IPS DF 4.7 (cell line): ENCODE measurements around the gene ETV4.

Experiments
- DNase-seq: peaks from one replicate; pipeline ENCODE4 v3.0.0-alpha.2; 2013; ENCODE audit warnings: low spot score; ENCODE audit errors: extremely low read depth

Gene ETV4

DNA sequence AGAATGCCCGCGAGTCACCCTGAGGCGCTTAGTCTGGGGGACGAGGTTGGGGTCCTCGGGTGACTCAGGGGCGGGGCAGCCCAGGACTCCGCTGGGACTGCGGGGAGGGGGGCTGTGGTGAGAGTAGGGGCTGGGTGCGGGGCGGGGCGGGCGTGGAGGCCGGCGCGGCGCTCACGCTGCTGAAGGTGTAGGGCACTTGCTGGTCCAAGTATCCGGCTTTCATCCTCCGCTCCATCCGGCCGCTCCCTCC, 832 bp downstream of the ETV4 start:
- no peak for DNase-seq

DNA sequence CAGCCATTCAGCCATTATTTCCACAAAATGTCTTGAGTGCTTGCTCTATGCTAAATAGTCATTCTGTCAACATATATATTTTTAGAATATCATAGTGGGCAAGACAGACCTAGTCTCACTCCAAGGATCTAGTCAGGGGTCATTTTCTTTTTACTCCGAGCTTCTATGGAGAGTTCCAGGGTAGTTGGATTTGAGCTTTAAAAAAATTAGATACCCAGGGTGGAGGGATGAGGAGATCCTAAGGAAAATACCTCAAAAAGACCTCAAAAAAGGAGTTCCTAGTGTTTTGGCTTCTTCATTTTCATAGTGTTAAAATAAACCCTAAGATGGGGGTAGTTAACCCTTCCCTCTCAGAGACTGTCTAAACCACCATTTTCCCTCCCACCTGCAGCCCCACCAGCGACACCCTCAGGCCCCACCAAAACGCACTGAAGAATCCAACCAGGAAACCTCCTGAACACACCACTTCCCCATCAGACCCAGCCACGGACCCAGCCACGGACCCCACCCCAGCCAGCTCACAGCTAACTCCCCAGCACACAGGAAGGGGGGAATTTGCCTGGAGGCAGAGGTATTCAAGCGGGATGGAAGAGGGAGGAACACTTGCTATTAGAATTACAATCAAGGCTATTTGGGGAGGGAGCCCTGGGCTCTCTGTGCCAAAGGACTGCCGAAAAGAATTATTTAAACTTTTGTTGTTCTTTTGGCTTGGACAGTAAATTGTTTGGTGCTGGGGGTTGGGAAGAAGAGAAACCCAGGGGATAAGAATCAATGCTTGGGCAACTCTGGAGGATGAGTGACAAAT, 2.2 kb downstream of the ETV4 start:
- no peak for DNase-seq

DNA sequence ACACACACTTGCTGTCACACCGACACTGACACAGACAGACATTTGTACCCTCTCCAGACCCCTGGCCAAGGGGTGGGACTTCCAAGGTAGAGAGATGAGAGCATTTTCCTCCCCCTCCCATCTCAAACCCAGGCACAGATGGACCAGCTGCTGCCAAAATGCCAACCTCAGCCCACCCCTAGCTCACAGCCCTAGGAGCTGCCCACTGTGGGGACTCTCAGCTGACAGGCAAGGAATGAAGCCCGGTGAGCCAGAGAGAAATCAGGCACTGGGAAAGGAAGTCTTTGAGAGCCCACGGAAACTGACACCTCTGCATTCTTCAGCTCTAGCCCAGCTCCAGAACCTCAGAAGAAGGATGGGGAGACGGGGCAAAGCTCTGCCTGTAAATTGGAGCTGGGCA, 2.8 kb downstream of the ETV4 start:
- no peak for DNase-seq

DNA sequence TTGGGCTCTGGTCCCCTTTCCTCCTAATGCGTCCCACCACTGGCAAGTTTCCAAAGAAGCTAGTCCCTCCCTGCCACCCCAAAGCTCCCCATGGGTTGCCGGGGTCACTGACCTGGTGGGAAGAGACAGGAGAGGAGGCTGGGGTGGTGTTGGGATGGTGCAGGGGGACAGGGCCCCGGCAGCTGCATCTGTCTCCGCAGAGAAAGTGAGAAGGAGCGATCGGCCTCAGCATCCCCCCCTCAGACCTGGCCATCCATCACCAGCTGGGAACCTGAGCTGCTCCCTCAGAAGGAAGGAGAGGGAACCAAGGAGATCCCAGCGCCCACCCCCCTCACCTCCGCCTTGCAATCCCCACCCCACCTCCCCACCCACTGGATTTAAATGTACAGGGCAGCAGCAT, 3.3 kb downstream of the ETV4 start:
- DNase-seq: no peak

DNA sequence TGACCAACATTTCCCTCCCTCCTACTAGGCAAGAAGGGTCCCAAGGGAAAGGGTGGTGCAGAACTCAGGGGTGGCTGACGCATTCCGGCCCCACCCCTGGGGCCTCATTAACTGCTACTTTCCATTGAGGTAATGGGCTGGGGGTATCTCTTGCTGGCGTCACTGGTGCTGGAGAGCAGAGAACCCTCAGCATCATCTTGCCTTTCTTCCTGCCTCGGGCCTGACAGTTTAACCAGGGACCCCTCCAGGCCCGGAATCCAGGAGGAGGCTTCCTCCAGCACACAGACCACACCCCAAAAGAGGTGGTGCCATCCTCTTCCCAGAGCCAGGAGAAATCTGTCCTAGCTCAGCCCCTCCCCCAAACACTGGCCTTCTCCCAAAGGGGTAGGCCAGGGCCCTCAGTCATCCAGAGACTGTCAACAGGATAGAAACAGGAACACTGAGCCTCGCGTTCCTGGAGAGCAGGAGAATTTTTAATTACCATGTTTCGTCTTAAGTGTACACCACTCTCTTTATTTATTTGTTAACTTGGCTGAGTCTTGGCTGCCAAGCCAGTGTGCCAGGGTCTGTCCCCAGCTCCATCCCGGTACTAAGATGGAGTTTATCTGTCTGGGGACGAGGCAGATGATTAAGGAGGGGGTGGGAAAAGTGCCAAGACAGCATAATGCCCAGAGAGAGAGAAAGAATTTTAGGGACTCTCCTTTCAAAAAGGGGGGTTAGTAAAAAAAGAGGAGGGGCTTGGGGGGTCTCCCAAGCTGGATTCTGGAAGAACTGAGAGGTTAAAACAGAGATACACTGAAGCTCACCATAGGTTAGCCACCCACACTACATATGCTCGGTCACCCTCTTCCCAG, 5.1 kb downstream of the ETV4 start:
- DNase-seq: no peak

DNA sequence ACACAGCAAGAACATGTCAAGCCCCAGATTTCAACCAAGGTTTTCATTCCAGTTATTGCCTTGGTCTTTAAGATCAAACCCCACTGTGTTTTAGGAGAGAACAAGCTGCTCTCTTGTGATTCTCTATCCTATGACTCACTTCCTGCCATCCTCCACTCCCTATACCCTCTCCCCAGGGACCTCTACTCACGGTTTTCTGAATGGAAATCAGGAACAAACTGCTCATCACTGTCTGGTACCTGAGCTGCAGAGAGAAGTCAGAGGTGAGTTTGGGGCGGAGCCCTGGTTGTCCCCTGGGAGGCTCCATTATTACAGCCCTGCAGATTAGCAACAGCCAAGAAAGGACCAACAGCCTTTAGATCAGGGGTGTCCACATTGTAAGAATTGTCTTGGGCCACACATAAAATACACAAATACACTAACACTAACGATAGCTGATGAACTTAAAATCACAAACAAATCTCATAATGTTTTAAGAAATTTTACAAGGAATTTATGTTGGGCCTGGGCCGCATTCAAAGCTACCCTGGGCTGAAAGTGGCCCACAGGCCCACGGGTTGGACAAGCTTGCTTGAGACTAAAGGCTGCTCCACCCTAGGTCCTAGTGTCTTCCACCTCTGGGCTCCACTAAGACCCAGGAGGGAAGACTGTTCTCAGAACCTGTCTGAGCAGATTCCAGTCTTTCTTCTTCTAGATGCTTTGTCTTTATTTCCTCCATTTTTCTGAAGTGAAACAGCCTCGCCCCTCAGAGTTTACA, 9.7 kb downstream of the ETV4 start:
- DNase-seq: no peak

DNA sequence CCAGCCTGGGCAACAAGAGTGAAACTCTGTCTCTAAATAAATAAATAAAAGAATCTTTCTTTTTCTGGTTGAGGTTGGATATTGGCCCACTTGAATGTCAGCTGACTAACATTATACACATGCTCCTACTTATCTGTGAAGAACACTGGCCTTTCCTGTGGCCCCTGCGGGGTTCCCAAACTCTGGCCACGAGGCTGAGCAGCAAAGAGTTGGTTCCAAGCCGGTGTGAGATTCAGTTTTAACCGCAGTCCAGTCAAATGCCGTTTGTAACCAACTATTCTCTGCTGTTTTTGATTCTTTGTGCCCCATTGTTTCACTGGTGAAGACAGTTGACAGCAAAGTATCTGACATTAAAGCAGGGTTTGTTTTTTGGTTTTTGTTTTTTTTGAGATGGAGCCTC, 11.2 kb downstream of the ETV4 start:
- DNase-seq: no peak

DNA sequence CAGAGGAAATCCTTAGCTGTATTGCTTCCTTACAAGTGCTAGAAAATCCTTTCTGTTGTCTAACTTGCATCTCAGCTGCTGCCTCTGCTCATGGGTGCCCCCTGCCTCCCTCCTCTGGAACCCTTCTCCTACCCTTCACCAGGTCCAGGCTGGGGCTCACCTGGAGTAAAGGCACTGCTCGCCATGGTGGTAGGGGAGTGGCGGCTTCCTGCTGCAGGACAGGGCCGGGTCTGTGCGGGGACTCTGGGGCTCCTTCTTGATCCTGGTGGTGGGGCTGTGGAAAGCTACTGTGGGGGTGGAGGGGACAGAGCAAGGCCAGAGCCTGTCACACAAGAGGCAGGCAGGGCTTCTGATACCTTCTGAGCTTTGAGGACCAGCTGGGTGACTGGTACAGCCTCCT, 12.4 kb downstream of the ETV4 start:
- no peak for DNase-seq

DNA sequence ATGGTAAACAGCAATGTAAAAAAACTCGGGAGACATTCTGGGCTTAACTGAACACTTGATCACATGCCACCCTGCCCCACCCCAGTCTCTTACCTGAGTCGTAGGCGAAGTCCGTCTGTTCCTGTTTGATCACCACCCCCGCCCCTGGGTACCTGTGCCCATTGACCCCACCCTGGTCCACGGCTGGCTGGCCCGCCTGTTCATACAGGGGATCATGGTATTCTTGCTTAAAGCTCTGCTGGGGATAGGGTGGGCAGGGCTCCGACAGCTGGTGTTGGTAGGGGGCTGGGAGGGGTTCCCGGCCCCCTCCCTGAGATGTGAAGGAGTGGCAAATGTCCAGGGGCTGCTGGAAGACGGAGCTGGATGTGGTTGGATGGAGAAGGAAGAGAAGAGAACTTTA, 13.6 kb downstream of the ETV4 start:
- no peak for DNase-seq

DNA sequence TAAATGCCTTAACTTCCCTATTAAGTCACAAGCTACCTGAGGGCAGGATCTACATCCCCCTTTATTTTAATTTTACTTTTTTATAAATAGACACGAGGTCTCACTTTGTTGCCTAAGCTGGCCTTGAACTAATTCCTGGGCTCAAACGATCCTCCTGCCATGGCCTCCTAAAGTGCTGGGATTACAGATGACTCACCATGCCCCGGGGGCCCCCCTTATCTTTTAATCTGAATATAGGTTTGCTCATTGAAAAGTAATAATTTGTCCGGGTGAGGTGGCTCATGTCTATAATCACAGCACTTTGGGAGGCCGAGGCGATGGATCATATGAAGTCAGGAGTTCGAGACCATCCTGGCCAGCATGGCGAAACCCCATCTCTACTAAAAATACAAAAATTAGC, 14.2 kb downstream of the ETV4 start:
- DNase-seq: no peak

DNA sequence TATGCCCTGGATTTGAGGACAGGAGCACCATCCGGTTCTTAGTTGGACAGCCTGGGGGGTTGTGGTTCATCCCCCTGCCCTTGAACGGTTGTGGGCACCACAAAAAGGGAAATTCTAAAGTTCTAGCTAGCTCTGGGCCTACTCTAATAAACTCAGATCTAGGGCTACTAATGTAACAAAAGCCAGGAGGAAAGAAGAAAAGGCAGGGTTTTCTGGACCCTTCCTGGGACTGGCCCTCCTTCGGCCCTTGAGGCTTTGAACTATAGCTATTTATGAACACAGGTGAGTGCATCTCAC, 15.1 kb downstream of the ETV4 start:
- DNase-seq: no peak

DNA sequence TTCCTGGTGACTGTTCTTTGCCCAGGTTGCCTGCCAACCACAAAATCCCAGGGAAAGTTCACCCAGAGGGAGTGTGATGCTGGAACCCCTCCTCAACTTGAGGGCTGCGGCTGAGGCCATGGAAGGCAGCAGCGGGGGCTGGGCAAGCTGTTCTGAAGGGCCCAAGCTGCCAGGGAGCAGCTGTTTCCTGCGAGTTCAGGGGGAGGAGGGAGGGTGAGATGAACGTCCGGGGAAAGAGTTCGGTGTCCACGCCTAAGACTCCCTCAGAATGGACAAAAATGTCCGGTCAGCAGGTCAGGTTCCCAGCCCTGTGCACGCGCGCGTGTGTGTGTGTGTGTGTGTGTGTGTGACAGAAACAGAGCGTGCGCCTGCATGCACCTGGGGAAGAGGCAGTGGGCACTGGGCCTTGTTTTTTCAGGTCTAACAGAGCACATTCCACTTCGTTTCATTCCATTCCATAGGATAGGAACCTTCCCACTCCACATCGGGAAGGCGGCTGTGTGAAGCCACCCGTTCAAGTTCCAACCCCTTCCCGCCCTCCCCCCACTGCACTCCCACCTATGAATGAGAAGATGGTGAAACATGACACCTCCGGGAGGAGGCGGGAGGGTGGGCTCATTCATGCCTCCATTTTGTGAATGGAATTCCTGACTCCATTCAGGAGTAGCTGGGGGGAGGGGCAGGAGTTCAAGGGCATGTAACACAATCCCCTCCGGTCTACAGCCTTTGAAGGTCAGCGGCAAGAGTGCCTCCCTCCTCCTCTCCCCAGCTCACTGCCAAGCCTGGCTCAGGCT, 15.7 kb downstream of the ETV4 start:
- DNase-seq: peak; percentile 99

DNA sequence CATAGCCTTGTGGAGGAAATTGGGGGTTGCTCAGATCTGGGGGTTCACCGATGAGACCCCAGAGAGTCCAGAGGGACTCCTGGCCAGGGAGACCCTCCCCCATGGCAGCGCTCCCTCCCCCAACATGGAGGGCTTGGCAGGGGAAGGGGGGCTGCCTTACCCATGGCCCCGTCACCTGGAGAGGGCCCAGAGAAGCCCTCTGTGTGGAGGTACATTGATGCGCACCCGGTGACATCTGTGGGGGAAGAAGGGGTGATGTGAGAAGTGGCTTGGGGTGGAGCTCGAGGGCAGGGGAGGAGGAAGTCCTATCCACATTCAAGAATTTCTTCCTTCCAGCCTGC, 16.2 kb downstream of the ETV4 start:
- DNase-seq: no peak

DNA sequence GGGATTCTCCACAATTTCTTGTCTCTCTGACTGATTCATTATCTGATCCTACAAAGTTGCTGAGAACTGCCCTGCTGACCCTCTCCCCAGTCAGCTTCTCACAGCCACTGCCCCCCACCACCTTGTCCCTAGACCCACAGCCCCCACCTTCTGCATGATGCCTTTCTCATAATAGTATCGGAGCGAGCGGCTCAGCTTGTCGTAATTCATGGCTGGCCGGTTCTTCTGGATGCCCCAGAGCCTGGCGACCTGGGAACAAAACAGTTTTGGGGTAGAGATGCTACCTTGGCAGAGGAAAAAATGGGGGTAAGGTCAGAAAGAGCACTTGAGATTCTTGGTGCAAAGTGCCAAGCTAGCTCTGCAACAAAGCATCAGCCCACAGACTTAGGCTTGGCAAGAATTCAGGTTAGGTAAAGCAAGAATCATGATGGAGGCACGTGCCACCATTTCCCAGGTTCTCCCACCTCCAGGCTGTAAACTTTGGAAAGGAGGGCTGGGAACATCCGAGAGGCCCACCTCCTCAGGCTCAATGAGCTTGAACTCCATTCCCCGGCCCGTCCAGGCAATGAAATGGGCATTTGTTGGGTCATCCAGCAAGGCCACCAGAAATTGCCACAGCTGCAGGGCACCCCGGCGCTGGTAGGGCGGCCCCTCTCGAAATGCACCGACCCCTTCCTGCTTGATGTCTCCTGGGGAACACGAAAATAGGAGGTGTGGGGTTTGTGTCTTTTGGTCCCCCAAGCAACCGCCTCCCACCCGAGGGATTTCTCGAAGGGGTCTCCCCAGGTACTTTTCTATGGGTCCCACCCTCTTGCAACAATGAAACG, 16.9 kb downstream of the ETV4 start:
- DNase-seq: no peak

DNA sequence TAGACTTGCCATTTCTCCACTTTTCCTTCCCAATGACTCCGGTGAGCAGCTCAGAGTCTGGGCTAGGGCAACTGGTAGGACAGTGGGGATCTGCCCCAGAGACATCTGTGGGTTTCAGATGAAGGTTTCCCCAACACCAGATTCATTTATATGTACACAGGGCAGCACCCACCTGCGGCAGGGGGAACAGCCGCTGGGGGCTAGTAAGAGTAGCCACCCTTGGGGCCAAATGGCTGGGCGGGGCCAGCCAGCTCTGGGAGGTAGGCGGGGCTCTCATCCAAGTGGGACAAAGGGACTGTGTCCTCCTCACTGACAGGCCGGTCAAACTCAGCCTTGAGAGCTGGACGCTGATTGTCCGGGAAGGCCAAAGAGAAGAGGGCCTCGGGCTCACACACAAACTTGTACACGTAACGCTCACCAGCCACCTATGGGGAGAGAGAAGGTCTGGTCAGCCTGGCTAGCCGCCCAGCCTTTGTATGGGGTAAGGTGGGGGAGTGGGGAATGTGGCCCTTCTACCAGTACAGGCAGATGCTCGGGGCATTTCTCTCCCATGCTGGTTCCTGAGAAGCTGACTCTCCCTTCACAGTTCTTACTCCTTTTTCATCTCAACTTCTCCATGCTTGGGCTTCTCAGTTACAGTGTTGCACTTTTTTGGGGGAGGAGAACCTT, 17.7 kb downstream of the ETV4 start:
- DNase-seq: no peak

DNA sequence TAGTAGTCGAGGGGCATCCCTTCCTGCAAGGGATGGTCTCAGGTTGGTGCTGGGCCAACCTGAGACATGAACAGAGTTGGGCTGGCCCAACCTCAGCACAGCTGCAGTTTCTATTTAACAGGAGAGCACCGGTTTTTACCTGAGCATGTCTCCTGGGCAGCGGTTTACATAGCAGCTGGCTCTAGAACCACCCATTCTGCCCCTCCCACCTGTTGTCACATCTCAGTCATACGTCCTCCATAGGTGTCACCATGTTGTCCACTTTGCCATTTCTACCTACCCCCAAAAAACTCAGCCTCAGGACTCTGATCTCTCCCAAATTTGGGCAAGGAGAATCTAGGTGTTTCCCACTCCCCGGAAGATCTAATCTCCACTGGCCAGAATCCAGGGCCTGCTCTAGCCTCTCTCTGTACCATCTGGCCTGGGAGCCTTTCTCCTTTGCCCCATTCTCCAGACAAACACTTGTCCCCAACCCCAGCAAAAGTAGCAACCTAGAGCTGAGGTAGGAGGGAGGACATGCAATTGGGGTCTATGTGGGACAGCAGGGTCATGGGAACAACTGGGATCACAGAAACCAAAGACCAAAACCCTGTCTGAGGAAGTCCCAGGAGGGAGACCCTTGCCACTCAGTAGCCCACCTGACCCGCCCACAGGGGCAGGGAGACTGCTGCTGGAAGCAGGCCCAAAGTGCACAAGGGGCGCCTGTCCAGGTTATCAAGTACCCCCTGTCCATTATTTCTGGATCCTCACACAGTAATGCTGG, 19.1 kb downstream of the ETV4 start:
- DNase-seq: no peak

DNA sequence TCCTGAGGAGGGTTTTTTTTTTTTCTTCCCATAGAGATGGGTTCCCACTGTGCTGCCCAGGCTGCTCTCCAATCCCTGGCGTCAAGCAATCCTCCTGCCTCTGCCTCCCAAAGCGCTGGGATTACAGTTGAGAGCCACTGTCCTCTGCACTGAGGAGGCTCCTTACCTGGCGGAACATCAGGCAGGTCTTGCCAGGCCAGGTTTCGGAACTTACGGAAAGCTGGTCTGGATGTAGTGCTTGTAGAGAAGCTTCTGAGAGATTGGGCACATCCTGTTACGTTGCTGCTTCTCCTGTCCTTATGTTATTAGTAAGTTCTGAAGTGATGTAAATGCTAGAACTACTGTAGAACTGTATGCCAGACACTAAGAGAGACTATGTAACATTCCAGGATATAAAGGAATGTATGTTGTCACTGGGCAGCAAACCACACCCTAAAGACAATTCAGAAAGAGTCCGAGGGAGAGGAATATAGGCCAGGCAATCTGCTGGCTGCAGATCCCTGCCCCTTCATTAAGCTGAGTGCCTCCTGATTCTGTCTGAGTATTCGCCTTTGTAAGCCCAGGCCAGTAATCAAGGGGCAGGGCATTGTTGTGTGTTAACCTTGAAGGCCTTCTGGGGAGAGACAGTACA, 21.1 kb downstream of the ETV4 start:
- DNase-seq: no peak

DNA sequence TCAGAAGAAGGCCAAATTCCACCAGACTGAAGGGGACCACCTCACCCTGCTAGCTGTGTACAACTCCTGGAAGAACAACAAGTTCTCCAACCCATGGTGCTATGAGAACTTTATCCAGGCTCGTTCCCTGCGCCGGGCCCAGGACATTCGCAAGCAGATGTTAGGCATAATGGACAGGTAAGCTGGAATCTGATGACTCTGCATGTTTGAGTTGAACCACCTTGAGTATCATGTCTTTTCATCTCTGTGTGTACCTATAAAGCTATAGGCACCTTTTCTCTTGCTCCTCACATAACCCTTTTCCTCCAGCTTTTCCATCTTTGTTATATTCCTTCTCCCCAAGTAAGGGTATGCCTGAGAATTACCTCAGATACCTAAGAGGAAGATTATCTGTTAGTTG, 24.8 kb downstream of the ETV4 start:
- no peak for DNase-seq
